Loucy (cell line): ENCODE data around the gene SEMA4F.

Experiments
- H2AFZ ChIP-seq: fragments of 200-600 bp; sonication (generic); 2 replicates; pipeline ENCODE4 v1.6.0; 2016; ENCODE audit warnings: antibody characterized with exemption, mild to moderate bottlenecking, low read length, moderate library complexity
- H3F3A ChIP-seq: fragments of 200-600 bp; 2 replicates; pipeline ENCODE4 v1.6.0; 2016; ENCODE audit warnings: antibody characterized with exemption, low read depth, mild to moderate bottlenecking
- H3K27me3 ChIP-seq: fragments of 200-600 bp; sonication (generic); 2 replicates; pipeline ENCODE4 v1.6.1; 2014; ENCODE audit warnings: low read length, mild to moderate bottlenecking; ENCODE audit not compliant: insufficient read depth, poor library complexity, severe bottlenecking
- H3K36me3 ChIP-seq: fragments of 200-600 bp; sonication (generic); 2 replicates; pipeline ENCODE4 v1.6.1; 2016; ENCODE audit warnings: low read length; ENCODE audit not compliant: insufficient read depth
- H3K4me1 ChIP-seq: fragments of 200-600 bp; sonication (generic); 2 replicates; pipeline ENCODE4 v1.5.1; 2014; ENCODE audit warnings: low read length, mild to moderate bottlenecking; ENCODE audit not compliant: insufficient read depth, poor library complexity, severe bottlenecking
- H3K4me2 ChIP-seq: fragments of 200-600 bp; sonication (generic); 2 replicates; pipeline ENCODE4 v1.6.0; 2014; ENCODE audit warnings: antibody characterized with exemption, low read length, low read depth, mild to moderate bottlenecking; ENCODE audit not compliant: poor library complexity, severe bottlenecking
- H3K4me3 ChIP-seq: fragments of 200-600 bp; sonication (generic); 2 replicates; pipeline ENCODE4 v1.5.1; 2014; ENCODE audit warnings: low read length, mild to moderate bottlenecking, mixed read lengths; ENCODE audit not compliant: poor library complexity, severe bottlenecking
- H3K79me2 ChIP-seq: fragments of 200-600 bp; sonication (generic); 2 replicates; pipeline ENCODE4 v1.6.1; 2014; ENCODE audit warnings: low read length; ENCODE audit not compliant: insufficient read depth
- H3K9ac ChIP-seq: fragments of 200-600 bp; sonication (generic); 2 replicates; pipeline ENCODE4 v1.6.0; 2014; ENCODE audit warnings: mild to moderate bottlenecking, low read depth, low read length, moderate library complexity; ENCODE audit not compliant: poor library complexity, severe bottlenecking
- H3K9me2 ChIP-seq: fragments of 200-600 bp; sonication (generic); replicated peaks from 2 replicates; pipeline ENCODE4 v1.6.1; 2016; ENCODE audit warnings: low read depth, low read length, mixed read lengths
- H3K9me3 ChIP-seq: fragments of 200-600 bp; sonication (generic); 2 replicates; pipeline ENCODE4 v1.6.1; 2014; ENCODE audit warnings: mild to moderate bottlenecking, antibody characterized with exemption, low read length, low read depth; ENCODE audit not compliant: insufficient read depth
- H4K20me1 ChIP-seq: fragments of 200-600 bp; sonication (generic); 2 replicates; pipeline ENCODE4 v1.6.0; 2014; ENCODE audit warnings: antibody characterized with exemption, low read length, mild to moderate bottlenecking; ENCODE audit not compliant: insufficient read depth, poor library complexity, severe bottlenecking
- EZH2phosphoT487 ChIP-seq: fragments of 200-600 bp; IDR thresholded peaks from 2 replicates; pipeline ENCODE4 v1.6.1; 2018; ENCODE audit warnings: antibody characterized with exemption, mild to moderate bottlenecking, moderate library complexity, borderline replicate concordance
- TF ChIP-seq, protein P1 (sequence below): fragments of 200-600 bp; sonication (generic); conservative IDR thresholded peaks from 2 replicates; pipeline ENCODE4 v1.5.1; 2014; ENCODE audit warnings: mild to moderate bottlenecking, antibody characterized with exemption, low read length

SEMA4F gene

DNA sequence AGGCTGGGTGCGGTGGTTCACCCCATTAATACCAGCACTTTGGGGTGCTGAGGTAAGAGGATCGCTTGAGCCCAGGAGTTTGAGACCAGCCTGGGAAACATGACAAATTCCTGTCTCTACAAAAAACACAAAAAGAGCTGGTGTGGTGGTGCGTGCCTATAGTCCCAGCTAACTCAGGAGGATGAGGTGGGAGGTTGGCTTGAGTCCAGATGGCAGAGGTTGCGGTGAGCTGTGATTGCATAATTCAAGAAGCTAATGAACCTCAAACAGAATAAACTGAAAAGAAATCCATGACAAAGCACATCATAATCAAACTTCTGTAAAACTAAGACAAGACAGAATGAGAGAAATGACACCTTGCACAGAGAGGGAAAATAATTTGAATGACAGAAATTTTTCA is 54.8 kb downstream of the SEMA4F start:
- Histone ChIP-seq H3K4me2 (no peak overlapping the region), H3K4me3 (no peak overlapping the region), H3K4me1 (no peaks in the 10 kb centered on the region), H3K27me3 (no peaks in the 10 kb centered on the region), H3K9me2 (no peaks in the 10 kb centered on the region), H3K79me2 (no peaks in the 10 kb centered on the region), H4K20me1 (no peaks in the 10 kb centered on the region), H2AFZ (no peak overlapping the region), H3K9me3 (no peaks in the 10 kb centered on the region), H3F3A (no peaks in the 10 kb centered on the region), H3K9ac (no peak overlapping the region), H3K36me3 (no peaks in the 10 kb centered on the region)
- TF ChIP-seq EZH2phosphoT487, result no peak

DNA sequence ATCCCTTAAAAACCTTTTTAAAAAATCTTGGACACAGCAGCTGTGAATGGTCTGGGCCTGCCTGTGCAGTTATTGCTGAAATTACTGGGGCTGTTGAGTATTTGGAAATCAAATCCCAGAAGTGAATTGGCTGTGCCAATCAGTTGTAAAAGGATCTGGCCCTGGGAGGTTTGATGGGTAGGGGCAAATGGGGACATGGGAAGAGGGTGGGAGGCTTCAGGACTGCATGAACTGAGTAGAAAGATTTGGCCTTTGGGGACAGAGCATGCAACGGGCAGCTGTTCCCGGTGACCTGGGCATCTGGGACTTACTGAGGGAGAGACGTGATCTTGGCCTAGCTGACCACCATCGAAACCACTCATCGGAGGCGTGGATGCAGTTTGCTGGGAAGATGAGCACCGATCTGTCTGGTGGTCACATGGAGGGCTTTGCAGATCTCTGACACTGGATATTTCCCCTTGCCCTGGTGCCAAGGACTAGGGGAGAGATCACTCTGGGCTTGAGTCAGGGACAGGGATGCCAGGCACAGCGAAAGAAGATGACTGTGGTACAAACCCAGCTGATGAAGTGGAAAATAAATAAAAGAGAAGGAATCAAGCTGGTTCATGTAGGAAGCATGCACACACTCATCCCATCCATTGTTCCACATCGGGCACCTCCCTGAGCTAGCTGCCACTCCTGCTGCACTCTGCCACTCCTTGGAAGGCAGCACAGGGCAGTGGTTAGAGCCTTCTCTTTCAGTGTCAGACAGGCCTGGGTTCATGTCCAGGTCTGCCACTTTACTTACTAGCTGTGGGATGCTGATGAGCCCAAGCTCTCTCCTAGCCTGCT is 58.4 kb downstream of the SEMA4F start:
- Histone ChIP-seq H3K4me3 (no peak overlapping the region), H3K36me3 (no peaks in the 10 kb centered on the region), H2AFZ (no peak overlapping the region), H3K4me2 (no peak overlapping the region), H3K9ac (no peak overlapping the region), H3K9me2 (no peaks in the 10 kb centered on the region), H4K20me1 (no peaks in the 10 kb centered on the region), H3K27me3 (no peaks in the 10 kb centered on the region), H3K9me3 (no peaks in the 10 kb centered on the region), H3K4me1 (peaks cover 11% of the 10 kb centered on the region), H3K79me2 (no peaks in the 10 kb centered on the region), H3F3A (no peaks in the 10 kb centered on the region)
- no peak for TF ChIP-seq EZH2phosphoT487
- TF ChIP-seq, protein P1, sequence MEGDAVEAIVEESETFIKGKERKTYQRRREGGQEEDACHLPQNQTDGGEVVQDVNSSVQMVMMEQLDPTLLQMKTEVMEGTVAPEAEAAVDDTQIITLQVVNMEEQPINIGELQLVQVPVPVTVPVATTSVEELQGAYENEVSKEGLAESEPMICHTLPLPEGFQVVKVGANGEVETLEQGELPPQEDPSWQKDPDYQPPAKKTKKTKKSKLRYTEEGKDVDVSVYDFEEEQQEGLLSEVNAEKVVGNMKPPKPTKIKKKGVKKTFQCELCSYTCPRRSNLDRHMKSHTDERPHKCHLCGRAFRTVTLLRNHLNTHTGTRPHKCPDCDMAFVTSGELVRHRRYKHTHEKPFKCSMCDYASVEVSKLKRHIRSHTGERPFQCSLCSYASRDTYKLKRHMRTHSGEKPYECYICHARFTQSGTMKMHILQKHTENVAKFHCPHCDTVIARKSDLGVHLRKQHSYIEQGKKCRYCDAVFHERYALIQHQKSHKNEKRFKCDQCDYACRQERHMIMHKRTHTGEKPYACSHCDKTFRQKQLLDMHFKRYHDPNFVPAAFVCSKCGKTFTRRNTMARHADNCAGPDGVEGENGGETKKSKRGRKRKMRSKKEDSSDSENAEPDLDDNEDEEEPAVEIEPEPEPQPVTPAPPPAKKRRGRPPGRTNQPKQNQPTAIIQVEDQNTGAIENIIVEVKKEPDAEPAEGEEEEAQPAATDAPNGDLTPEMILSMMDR, result no peak

DNA sequence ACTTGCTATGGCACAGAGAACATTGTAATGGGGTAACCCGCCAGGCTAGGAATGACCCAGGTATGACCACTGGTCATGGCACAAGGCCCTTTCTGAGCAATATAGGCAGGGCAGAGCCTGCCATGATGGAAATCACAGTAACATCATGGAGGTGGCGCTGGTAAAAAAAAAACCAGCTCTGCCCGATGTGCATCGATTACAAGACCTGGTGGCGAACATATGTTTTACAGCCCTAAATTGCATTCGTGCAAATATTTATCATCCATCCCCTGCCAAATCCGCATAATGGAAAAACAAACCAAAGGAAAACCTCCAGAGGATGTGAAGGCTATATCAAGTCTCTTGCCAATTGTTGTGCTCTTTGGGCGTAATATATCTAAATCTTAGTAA is 60.6 kb downstream of the SEMA4F start:
- Histone ChIP-seq H3K9ac (no peak overlapping the region), H3K36me3 (no peaks in the 10 kb centered on the region), H3K27me3 (no peaks in the 10 kb centered on the region), H3K9me3 (no peaks in the 10 kb centered on the region), H3F3A (no peaks in the 10 kb centered on the region), H3K4me1 (peaks cover 11% of the 10 kb centered on the region), H3K79me2 (no peaks in the 10 kb centered on the region), H3K4me3 (peak overlapping the region; percentile 78), H3K4me2 (peak overlapping the region; percentile 87), H3K9me2 (no peaks in the 10 kb centered on the region), H4K20me1 (no peaks in the 10 kb centered on the region), H2AFZ (no peak overlapping the region)
- TF ChIP-seq EZH2phosphoT487, result no peak
- TF ChIP-seq, protein P1, result no peak
